DMS 273 treated with DMSO at 0.1 percent for 48 hours (cell line): Measurements from ENCODE around the gene ZNF691.
"Not testable (repeated sequence)": the region's sequence is repeated elsewhere in the genome, so short reads cannot be mapped to it uniquely, and the experiment has no call there.

Experiments used
- DNase-seq: peaks from one replicate; lab custom pipeline; 2025; lab: John Stamatoyannopoulos, UW

The ZNF691 gene

GRCh38 chr1:42832641-42833240 is 13.7 kb upstream of the ZNF691 start:
- DNase-seq, result no peak

- DNase-seq, result no peak
Observed at GRCh38 chr1:42833981-42834380, 12.4 kb upstream of the ZNF691 start.

- DNase-seq, result no peak
Observed at GRCh38 chr1:42834803-42835202, 11.6 kb upstream of the ZNF691 start.

GRCh38 chr1:42835422-42835821 is 11.0 kb upstream of the ZNF691 start:
- DNase-seq, result no peak

- DNase-seq, result no peak
Observed at GRCh38 chr1:42837709-42838108, 8.7 kb upstream of the ZNF691 start.

GRCh38 chr1:42838482-42839190 is 7.8 kb upstream of the ZNF691 start:
- DNase-seq, result no peak

GRCh38 chr1:42841010-42841409 is 5.4 kb upstream of the ZNF691 start:
- no peak for DNase-seq

- no peak for DNase-seq
Observed at GRCh38 chr1:42841440-42842147, 4.8 kb upstream of the ZNF691 start.

GRCh38 chr1:42844592-42845140 is 1.7 kb upstream of the ZNF691 start:
- DNase-seq, result no peak

GRCh38 chr1:42845193-42845592 is 1.2 kb upstream of the ZNF691 start:
- no peak for DNase-seq

- no peak for DNase-seq
Observed at GRCh38 chr1:42845866-42846256, 552 bp upstream of the ZNF691 start.

GRCh38 chr1:42847111-42847595 is 740 bp downstream of the ZNF691 start:
- no peak for DNase-seq

- DNase-seq, result no peak
Observed at GRCh38 chr1:42847721-42848460, 1.5 kb downstream of the ZNF691 start.

- DNase-seq, result no peak
Observed at GRCh38 chr1:42848823-42849537, 2.6 kb downstream of the ZNF691 start.

GRCh38 chr1:42849944-42850343 is 3.5 kb downstream of the ZNF691 start:
- DNase-seq, result no peak

GRCh38 chr1:42851420-42851819 is 5.0 kb downstream of the ZNF691 start:
- no peak for DNase-seq

GRCh38 chr1:42851960-42852607 is 5.7 kb downstream of the ZNF691 start:
- no peak for DNase-seq

- no peak for DNase-seq
Observed at GRCh38 chr1:42852608-42852980, 6.2 kb downstream of the ZNF691 start.

GRCh38 chr1:42853116-42853884 is 6.9 kb downstream of the ZNF691 start:
- no peak for DNase-seq

GRCh38 chr1:42856554-42856953 is 10.1 kb downstream of the ZNF691 start:
- DNase-seq, result not testable (repeated sequence)
